ENCODE results near the gene ZDHHC3. TPM values are rescaled to one million over a fixed set of nuclear protein-coding genes. Genes with fewer than 3 reads are reported as not detected.

The ZDHHC3 gene
- 10 to 100 TPM; 40.1 to 41.9 TPM for total RNA-seq
- polyA plus RNA-seq: 10 to 100 TPM; 35.4 to 36.1 TPM

GRCh38 chr3:44976002-44976815, at the start of gene ZDHHC3, which contains the start of gene EXOSC7:
Gene ZDHHC3, minus strand, starts transcription at chr3:44976174. Its CDS starts 16,738 bp downstream, at chr3:44959436.
Gene EXOSC7, plus strand, starts transcription at chr3:44976244. Its CDS starts 34 bp downstream, at chr3:44976278.
- H3K4me3 ChIP-seq (ENCODE audit: low read length in 2 of 2): peak within 1 kb of the TSS; percentile 85 to 94

GRCh38 chr3:45024542-45025255, 48.7 kb upstream of the ZDHHC3 start:
- Mint-ChIP-seq H3K9me3 (no peaks in the 10 kb centered on the region), H3K4me3 (no peak overlapping the region), H3K27ac (peak overlapping the region in 1 of 7 donors; percentile 27), H3K36me3 (no peaks in the 10 kb centered on the region), H3K27me3 (peaks cover 0 to 6% of the 10 kb centered on the region in 2 donors), H3K4me1 (peaks cover 13 to 26% (median 16%) of the 10 kb centered on the region in 4 donors)
- no peak for DNase-seq
- H3K27me3 ChIP-seq (ENCODE audit: insufficient read depth, low read length): no peaks in the 10 kb centered on the region
- no peak overlapping the region for H3K27ac ChIP-seq (ENCODE audit: low read depth, low read length)
- no peaks in the 10 kb centered on the region for H3K36me3 ChIP-seq (ENCODE audit: insufficient read depth, low read length)
- H3K4me3 ChIP-seq (ENCODE audit: low read length in 2 of 2): no peak overlapping the region
- peaks cover 16% of the 10 kb centered on the region for H3K4me1 ChIP-seq (ENCODE audit: insufficient read depth, low read length)
- intact Hi-C loops (cut with micrococcal nuclease): no loop called here
- H3K9me3 ChIP-seq (ENCODE audit: control insufficient read depth in 1 of 2, low read length in 2 of 2): no peaks in the 10 kb centered on the region
- POLR2A ChIA-PET (ENCODE audit: partially characterized antibody): no interaction called here
- CTCF ChIA-PET (ENCODE audit: partially characterized antibody): no interaction called here

More at GRCh38 chr3:44976002-44976815, at the start of gene ZDHHC3, which contains the start of gene EXOSC7:
- Mint-ChIP-seq H3K9me3 (no peaks in the 10 kb centered on the region), H3K27ac (peak within 1 kb of the TSS; percentile 95 to 97 (median 96)), H3K27me3 (no peaks in the 10 kb centered on the region), H3K4me1 (peaks cover 42 to 75% (median 60%) of the 10 kb centered on the region in 4 donors), H3K36me3 (peaks cover 0 to 18% of the 10 kb centered on the region in 2 donors), H3K4me3 (peak within 1 kb of the TSS; percentile 93 to 97 (median 95))
- Histone ChIP-seq H3K27me3 (ENCODE audit: insufficient read depth, low read length) (no peaks in the 10 kb centered on the region), H3K9me3 (ENCODE audit: control insufficient read depth in 1 of 2, low read length in 2 of 2) (no peaks in the 10 kb centered on the region), H3K36me3 (ENCODE audit: insufficient read depth, low read length) (no peaks in the 10 kb centered on the region), H3K27ac (ENCODE audit: low read depth, low read length) (peak within 1 kb of the TSS; percentile 91), H3K4me1 (ENCODE audit: insufficient read depth, low read length) (peaks cover 55% of the 10 kb centered on the region)
- POLR2A ChIA-PET (ENCODE audit: partially characterized antibody): interaction anchor here (0.6 to 3.7 kb wide), 27 partner anchors 9 to 1493 kb away, joined by 3 to 26 read pairs (median 4); partner anchors contain the start of genes KIAA1143, KIF15, TCAIM and TMEM42
- CTCF ChIA-PET (ENCODE audit: partially characterized antibody): interaction anchor here (1.0 to 4.8 kb wide), 13 partner anchors 9 to 465 kb away, joined by 3 to 18 read pairs (median 4); no protein-coding TSS in a partner anchor
- peak; percentile 81 to 89 (median 88) for DNase-seq
- intact Hi-C loops (cut with micrococcal nuclease): loop anchor here (1.0 to 5.0 kb wide), 5 partner anchors 61 to 713 kb away; partner anchors contain the start of genes KIAA1143, KIF15, SACM1L and TMEM42

- Mint-ChIP-seq H3K4me1 (peaks cover 13 to 28% (median 17%) of the 10 kb centered on the region in 4 donors), H3K4me3 (no peak overlapping the region), H3K27ac (peak overlapping the region in 3 of 7 donors; percentile 6 to 40 (median 18)), H3K27me3 (peaks cover 0 to 5% of the 10 kb centered on the region in 2 donors), H3K36me3 (no peaks in the 10 kb centered on the region), H3K9me3 (no peaks in the 10 kb centered on the region)
- Histone ChIP-seq H3K4me3 (ENCODE audit: low read length in 2 of 2) (no peak overlapping the region), H3K27me3 (ENCODE audit: insufficient read depth, low read length) (no peaks in the 10 kb centered on the region), H3K36me3 (ENCODE audit: insufficient read depth, low read length) (no peaks in the 10 kb centered on the region), H3K9me3 (ENCODE audit: control insufficient read depth in 1 of 2, low read length in 2 of 2) (no peaks in the 10 kb centered on the region), H3K4me1 (ENCODE audit: insufficient read depth, low read length) (peaks cover 16% of the 10 kb centered on the region), H3K27ac (ENCODE audit: low read depth, low read length) (no peak overlapping the region)
- POLR2A ChIA-PET (ENCODE audit: partially characterized antibody): interaction anchor here (1.2 kb wide), 1 partner anchor 47 kb away, joined by 5 read pairs; the partner anchor contains the start of genes EXOSC7 and ZDHHC3
- CTCF ChIA-PET (ENCODE audit: partially characterized antibody): interaction anchor here (1.2 kb wide), 1 partner anchor 13 kb away, joined by 4 read pairs; no protein-coding TSS in a partner anchor
- DNase-seq: no peak
- intact Hi-C loops (cut with micrococcal nuclease): no loop called here
Observed at GRCh38 chr3:45023675-45024074, 47.7 kb upstream of the ZDHHC3 start.

GRCh38 chr3:45021524-45022297, 45.7 kb upstream of the ZDHHC3 start:
- Histone ChIP-seq H3K36me3 (ENCODE audit: insufficient read depth, low read length) (no peaks in the 10 kb centered on the region), H3K9me3 (ENCODE audit: control insufficient read depth in 1 of 2, low read length in 2 of 2) (no peaks in the 10 kb centered on the region), H3K27ac (ENCODE audit: low read depth, low read length) (no peak overlapping the region), H3K4me3 (ENCODE audit: low read length in 2 of 2) (no peak overlapping the region), H3K27me3 (ENCODE audit: insufficient read depth, low read length) (no peaks in the 10 kb centered on the region), H3K4me1 (ENCODE audit: insufficient read depth, low read length) (peaks cover 16% of the 10 kb centered on the region)
- H3K27me3 Mint-ChIP-seq: no peaks in the 10 kb centered on the region
- ChIA-PET POLR2A (ENCODE audit: partially characterized antibody) (interaction anchor here (0.6 to 2.2 kb wide), 6 partner anchors 10 to 678 kb away, joined by 3 to 15 read pairs (median 10); partner anchors contain the start of genes EXOSC7 and ZDHHC3), CTCF (ENCODE audit: partially characterized antibody) (interaction anchor here (1.3 to 2.5 kb wide), 3 partner anchors 13 to 189 kb away, joined by 4 to 16 read pairs (median 4); no protein-coding TSS in a partner anchor)
- H3K27ac Mint-ChIP-seq: peak overlapping the region in 3 of 7 donors; percentile 66 to 87 (median 66)
- no peak for DNase-seq
- no peaks in the 10 kb centered on the region for H3K9me3 Mint-ChIP-seq
- intact Hi-C loops (cut with micrococcal nuclease): no loop called here
- peaks cover 13 to 31% (median 21%) of the 10 kb centered on the region in 4 donors for H3K4me1 Mint-ChIP-seq
- H3K4me3 Mint-ChIP-seq: no peak overlapping the region
- no peaks in the 10 kb centered on the region for H3K36me3 Mint-ChIP-seq

GRCh38 chr3:45020534-45020933, 44.6 kb upstream of the ZDHHC3 start:
- H3K27me3 ChIP-seq (ENCODE audit: insufficient read depth, low read length): no peaks in the 10 kb centered on the region
- peak in 4 of 5 donors; percentile 28 to 60 (median 34) for DNase-seq
- intact Hi-C loops (cut with micrococcal nuclease): no loop called here
- POLR2A ChIA-PET (ENCODE audit: partially characterized antibody): interaction anchor here (0.7 to 2.2 kb wide), 7 partner anchors 8 to 46 kb away, joined by 3 to 15 read pairs (median 8); partner anchors contain the start of genes EXOSC7 and ZDHHC3
- H3K36me3 ChIP-seq (ENCODE audit: insufficient read depth, low read length): peaks cover 4% of the 10 kb centered on the region
- H3K4me3 Mint-ChIP-seq: peak overlapping the region in 6 of 8 donors; percentile 1 to 54 (median 38)
- H3K4me3 ChIP-seq (ENCODE audit: low read length in 2 of 2): no peak overlapping the region
- H3K4me1 Mint-ChIP-seq: peaks cover 13 to 31% (median 21%) of the 10 kb centered on the region in 4 donors
- H3K36me3 Mint-ChIP-seq: peaks cover 0 to 4% of the 10 kb centered on the region in 2 donors
- H3K9me3 Mint-ChIP-seq: peaks cover 0 to 2% (median 0%) of the 10 kb centered on the region in 8 donors
- no peaks in the 10 kb centered on the region for H3K9me3 ChIP-seq (ENCODE audit: control insufficient read depth in 1 of 2, low read length in 2 of 2)
- peak overlapping the region; percentile 21 to 89 (median 77) for H3K27ac Mint-ChIP-seq
- no peak overlapping the region for H3K27ac ChIP-seq (ENCODE audit: low read depth, low read length)
- no peaks in the 10 kb centered on the region for H3K27me3 Mint-ChIP-seq
- H3K4me1 ChIP-seq (ENCODE audit: insufficient read depth, low read length): peaks cover 16% of the 10 kb centered on the region
- CTCF ChIA-PET (ENCODE audit: partially characterized antibody): interaction anchor here (0.7 to 2.5 kb wide), 6 partner anchors 8 to 29 kb away, joined by 3 to 16 read pairs (median 4); no protein-coding TSS in a partner anchor

GRCh38 chr3:45017821-45018220, 41.8 kb upstream of the ZDHHC3 start:
- Histone ChIP-seq H3K4me3 (ENCODE audit: low read length in 2 of 2) (no peak overlapping the region), H3K36me3 (ENCODE audit: insufficient read depth, low read length) (peaks cover 7% of the 10 kb centered on the region), H3K27ac (ENCODE audit: low read depth, low read length) (no peak overlapping the region), H3K9me3 (ENCODE audit: control insufficient read depth in 1 of 2, low read length in 2 of 2) (no peaks in the 10 kb centered on the region), H3K4me1 (ENCODE audit: insufficient read depth, low read length) (peaks cover 17% of the 10 kb centered on the region), H3K27me3 (ENCODE audit: insufficient read depth, low read length) (no peaks in the 10 kb centered on the region)
- no peak for DNase-seq
- peak overlapping the region in 6 of 7 donors; percentile 8 to 74 (median 35) for H3K27ac Mint-ChIP-seq
- peaks cover 7 to 15% of the 10 kb centered on the region in 2 donors for H3K36me3 Mint-ChIP-seq
- intact Hi-C loops (cut with micrococcal nuclease): no loop called here
- CTCF ChIA-PET (ENCODE audit: partially characterized antibody): interaction anchor here (0.7 to 1.6 kb wide), 4 partner anchors 12 to 735 kb away, joined by 3 to 4 read pairs (median 3); no protein-coding TSS in a partner anchor
- no peaks in the 10 kb centered on the region for H3K27me3 Mint-ChIP-seq
- POLR2A ChIA-PET (ENCODE audit: partially characterized antibody): interaction anchor here (1.2 to 1.9 kb wide), 2 partner anchors 9 to 42 kb away, joined by 3 to 6 read pairs; partner anchors contain the start of genes EXOSC7 and ZDHHC3
- H3K4me3 Mint-ChIP-seq: no peak overlapping the region
- H3K4me1 Mint-ChIP-seq: peaks cover 11 to 29% (median 20%) of the 10 kb centered on the region in 4 donors
- H3K9me3 Mint-ChIP-seq: peaks cover 0 to 2% (median 0%) of the 10 kb centered on the region in 8 donors
